Stimulated activated CD4-positive, alpha-beta T cell treated with anti-CD3 and anti-CD28 coated beads, Interleukin-12 subunit alpha, Interleukin-12 subunit beta, amount 100 ng/mL, for 24 hours (primary cell): Measurements from ENCODE around the gene NDUFV2.
"Not testable (repeated sequence)": the region's sequence is repeated elsewhere in the genome, so short reads cannot be mapped to it uniquely, and the experiment has no call there.

Source experiments
- DNase-seq, 2 experiments: peaks; one replicate each; pipeline ENCODE4 v3.0.0-alpha.2; 2020; ENCODE audit warnings: low read depth in 2 of 2

NDUFV2 gene

GRCh38 chr18:9102508-9103375 lies at the start of gene NDUFV2:
NDUFV2 (plus strand) TSS chr18:9102699; CDS start chr18:9102744, 45 bp downstream.
- DNase-seq, result peak; percentile 95 to 96

- no peak for DNase-seq
These were observed 48.7 kb upstream of the NDUFV2 start for GRCh38 chr18:9053814-9054213.

GRCh38 chr18:9055185-9055584 lies 47.3 kb upstream of the NDUFV2 start:
- no peak for DNase-seq

GRCh38 chr18:9055626-9056025 lies 46.9 kb upstream of the NDUFV2 start:
- DNase-seq, result no peak

GRCh38 chr18:9057646-9058045 lies 44.9 kb upstream of the NDUFV2 start:
- no peak for DNase-seq

- DNase-seq, result no peak
These were observed 44.1 kb upstream of the NDUFV2 start for GRCh38 chr18:9058406-9058805.

GRCh38 chr18:9062418-9062751 lies 40.1 kb upstream of the NDUFV2 start:
- no peak for DNase-seq

GRCh38 chr18:9065864-9066263 lies 36.6 kb upstream of the NDUFV2 start:
- DNase-seq, result no peak

GRCh38 chr18:9066358-9066757 lies 36.1 kb upstream of the NDUFV2 start:
- no peak for DNase-seq

GRCh38 chr18:9066817-9067306 lies 35.6 kb upstream of the NDUFV2 start:
- DNase-seq, result no peak

GRCh38 chr18:9067823-9068222 lies 34.7 kb upstream of the NDUFV2 start:
- DNase-seq, result no peak

- DNase-seq, result no peak
These were observed 34.2 kb upstream of the NDUFV2 start for GRCh38 chr18:9068346-9068745.

- DNase-seq, result no peak
These were observed 32.9 kb upstream of the NDUFV2 start for GRCh38 chr18:9069601-9070000.

- no peak for DNase-seq
These were observed 32.3 kb upstream of the NDUFV2 start for GRCh38 chr18:9070212-9070611.

GRCh38 chr18:9079818-9080528 lies 22.5 kb upstream of the NDUFV2 start:
- DNase-seq, result no peak

- no peak for DNase-seq
These were observed 20.6 kb upstream of the NDUFV2 start for GRCh38 chr18:9081940-9082339.

GRCh38 chr18:9082711-9083510 lies 19.6 kb upstream of the NDUFV2 start:
- DNase-seq, result peak; percentile 37 to 42

- no peak for DNase-seq
These were observed 16.5 kb upstream of the NDUFV2 start for GRCh38 chr18:9086015-9086414.

GRCh38 chr18:9086624-9087023 lies 15.9 kb upstream of the NDUFV2 start:
- DNase-seq, result no peak

GRCh38 chr18:9087144-9087543 lies 15.4 kb upstream of the NDUFV2 start:
- DNase-seq, result no peak

GRCh38 chr18:9088252-9088651 lies 14.2 kb upstream of the NDUFV2 start:
- no peak for DNase-seq

GRCh38 chr18:9088727-9089126 lies 13.8 kb upstream of the NDUFV2 start:
- not testable (repeated sequence) for DNase-seq
